ENCODE measurements around the gene GPS1.
A peak's percentile ranks its signal among the peaks of the same experiment; 100 is the strongest.

GPS1 gene

DNA sequence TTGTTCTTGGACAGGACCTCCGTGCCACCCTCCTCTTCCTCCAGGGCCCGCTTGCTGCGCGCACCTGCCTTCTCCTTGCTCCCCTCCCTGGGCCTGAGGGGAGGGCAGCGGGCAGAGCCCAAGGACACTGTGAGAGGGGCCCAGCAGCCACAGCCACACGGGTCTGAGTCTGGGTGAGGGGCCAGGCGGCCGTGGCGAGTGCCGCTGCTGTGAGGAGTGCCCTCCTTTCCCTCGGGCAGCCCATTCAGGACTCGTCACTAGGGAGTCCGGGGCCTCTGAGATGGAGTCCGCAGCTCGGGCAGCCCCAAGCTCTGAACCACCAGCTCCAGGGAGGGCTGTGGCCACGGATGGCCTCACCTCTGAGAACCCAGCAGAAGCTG, 8.3 kb downstream of the GPS1 start:
- DNase-seq: no peak

GRCh38 chr17:82060614-82061013, 8.9 kb downstream of the GPS1 start:
- DNase-seq: no peak

DNA sequence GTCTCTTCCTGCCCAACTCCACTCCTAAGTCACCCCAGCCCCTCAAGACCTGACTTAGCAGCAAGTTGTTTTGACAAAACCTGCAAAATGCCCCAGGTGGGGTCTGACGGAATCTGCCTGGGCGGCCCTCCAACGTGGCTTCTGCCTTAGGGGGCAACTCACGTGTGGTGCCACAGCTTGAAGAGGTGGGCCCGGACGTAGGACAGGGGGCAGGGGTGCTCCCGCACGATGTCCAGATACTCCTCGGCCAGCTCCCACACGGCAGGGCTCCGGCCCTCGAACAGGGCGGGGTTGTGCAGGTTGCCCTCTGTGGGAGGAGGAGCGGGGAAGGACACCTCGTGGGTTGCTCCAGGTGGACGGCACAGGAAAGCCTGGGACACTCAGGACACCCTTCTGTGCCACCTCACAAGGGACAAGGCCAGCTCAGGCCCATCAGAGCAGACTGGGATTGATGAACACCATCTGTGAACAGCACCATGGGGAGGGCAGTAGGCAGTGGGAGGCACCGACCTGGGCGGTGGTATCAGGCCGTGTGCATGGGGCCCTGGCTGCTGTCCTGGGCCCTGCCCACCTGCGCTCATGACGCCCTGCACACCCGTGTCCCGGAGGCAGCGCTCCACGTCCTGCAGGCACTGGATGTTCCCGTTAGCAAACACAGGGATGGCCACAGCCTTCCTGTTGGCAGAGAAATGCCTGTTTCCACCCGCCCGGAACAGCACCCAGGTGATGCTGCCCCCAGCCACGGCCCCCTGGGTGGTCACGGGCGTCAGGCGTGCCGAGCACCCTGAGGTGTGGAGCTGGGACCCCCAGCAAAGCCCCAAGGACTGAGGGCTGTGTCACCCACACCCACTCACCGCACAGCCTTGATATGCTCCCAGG, 9.6 kb downstream of the GPS1 start:
- no peak for DNase-seq

DNA sequence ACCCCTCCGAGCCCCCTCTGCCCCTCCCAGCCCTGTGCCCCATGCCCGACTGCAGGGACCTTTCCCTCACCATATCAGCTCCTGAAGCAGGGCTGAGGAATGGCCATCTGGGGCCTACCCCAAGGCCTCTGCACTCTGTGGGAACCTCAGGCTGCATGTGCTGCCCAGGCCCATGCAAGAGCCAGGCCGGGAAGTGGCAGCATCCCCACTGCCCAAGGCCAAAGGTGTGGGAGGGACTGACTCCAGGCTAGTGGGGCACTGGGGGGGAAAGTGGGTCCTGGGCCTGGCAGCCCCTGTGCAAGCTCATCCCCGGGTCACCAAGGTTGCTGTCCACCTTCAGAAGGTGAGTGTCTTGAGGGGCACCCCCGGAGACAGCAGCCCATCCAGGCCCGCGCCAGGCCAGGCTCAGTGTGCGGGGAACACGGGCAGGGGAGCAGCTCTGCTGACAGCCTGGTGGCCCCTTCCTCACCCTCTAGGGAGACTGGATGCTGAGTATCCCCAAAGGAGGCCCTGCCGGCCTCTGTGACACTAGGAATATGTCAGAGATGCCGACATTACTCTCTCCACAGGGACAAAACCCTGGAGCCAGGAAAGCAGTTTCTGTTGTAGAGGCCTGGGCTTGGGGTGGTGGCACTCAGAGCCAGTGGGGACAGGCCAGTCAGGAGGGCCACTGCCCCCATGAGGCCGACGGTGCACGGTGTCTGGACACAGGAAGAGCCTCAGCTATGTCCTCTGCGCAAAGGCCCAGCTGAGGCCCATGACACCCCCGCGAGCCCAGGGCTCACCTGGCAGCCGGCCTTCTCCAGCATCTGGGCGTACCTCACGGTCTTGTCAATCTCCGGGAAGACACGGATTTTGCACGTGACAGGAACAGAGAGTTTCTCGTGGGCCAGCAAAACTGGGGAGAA, 10.6 kb downstream of the GPS1 start:
- DNase-seq: no peak

DNA sequence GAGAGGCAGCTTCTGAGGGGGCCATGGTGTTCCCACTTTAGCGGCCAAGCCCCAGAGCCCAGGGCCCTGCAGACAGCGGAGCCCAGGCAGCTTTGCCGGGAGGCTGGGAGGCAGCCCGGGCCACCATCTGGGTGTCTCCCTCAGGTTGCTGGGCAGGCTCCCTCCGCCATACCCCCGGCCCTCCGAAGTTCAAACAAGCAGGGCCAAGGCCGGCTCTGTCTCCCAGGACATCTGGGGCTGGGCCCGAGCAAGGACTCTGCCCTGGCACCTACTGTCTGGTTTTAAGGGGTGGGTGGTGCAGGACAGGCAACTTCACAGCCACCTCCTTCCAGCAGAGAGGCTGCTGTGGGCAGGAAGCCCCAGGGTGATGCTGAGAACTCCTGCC, 11.3 kb downstream of the GPS1 start:
- no peak for DNase-seq

DNA sequence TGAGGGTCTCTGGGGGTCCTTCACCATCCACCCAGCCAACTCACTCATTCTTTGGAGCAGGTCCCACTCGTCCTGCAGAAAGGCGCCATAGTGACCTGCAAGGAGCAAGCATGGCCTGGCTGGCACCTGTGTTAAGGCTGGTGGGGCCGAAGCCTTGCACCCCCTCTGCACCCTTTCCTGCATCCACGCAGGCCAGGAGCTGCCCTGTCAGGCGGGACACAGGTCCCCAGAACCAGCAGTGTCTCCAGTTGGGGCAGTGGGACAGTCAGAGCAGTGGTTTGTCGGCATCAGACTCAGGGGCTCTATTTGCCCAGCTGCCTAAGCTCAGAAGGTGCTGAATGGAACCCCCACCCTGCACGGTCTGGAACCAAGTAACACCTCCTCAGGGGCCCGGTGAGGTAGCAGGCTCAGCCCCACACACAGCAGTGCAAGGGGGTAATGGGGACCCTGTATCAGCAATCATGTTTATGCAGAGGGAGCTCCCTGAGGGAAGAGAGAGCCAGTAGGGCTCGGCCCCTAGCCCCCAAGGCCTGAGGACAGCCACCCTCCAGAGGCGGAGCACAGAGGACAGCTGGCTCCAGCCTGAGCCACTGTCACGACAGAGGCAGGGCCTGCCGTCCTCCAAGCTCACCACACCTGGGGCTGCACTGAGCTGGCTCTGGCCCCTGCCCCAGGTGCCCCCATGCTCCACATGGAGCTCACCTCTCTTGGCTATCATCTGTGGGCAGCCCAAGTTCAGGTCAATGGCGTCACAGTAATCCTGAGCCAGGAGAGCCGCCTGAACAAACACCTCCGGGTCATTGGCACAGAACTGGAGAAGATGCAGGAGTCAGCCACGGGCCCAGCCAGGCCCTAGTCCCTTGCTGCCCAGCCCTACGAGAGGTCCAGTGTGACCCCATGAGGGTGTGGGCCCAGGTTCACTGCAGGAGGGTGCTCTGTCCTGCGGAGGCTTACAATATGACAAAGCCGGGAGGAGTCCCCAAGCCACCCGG, 12.0 kb downstream of the GPS1 start:
- no peak for DNase-seq

- no peak for DNase-seq
Measured at GRCh38 chr17:82064433-82065192, 12.9 kb downstream of the GPS1 start.

DNA sequence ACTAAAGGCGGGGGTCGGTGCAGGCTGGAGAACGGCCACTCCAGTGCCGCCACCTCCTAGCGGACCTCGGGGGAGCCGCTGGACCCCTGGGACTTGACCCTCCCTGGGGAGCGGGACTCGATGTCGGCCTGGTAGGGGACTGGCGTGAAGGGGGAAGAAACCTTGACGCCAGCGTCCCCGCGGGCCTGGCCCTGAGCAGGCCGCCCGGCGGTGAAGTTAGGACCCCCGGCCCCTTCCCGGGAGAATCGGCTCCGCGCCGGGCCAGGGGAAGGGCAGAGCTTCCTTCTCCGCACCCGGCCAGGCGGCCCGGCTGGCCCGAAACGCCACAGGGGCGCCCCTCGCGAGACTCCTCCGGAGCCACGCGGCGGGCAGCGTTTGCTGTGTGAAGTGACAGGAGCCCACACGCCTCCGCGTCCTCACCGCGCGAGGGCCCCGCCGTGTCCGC, 13.5 kb downstream of the GPS1 start:
- peak; percentile 22 for DNase-seq

DNA sequence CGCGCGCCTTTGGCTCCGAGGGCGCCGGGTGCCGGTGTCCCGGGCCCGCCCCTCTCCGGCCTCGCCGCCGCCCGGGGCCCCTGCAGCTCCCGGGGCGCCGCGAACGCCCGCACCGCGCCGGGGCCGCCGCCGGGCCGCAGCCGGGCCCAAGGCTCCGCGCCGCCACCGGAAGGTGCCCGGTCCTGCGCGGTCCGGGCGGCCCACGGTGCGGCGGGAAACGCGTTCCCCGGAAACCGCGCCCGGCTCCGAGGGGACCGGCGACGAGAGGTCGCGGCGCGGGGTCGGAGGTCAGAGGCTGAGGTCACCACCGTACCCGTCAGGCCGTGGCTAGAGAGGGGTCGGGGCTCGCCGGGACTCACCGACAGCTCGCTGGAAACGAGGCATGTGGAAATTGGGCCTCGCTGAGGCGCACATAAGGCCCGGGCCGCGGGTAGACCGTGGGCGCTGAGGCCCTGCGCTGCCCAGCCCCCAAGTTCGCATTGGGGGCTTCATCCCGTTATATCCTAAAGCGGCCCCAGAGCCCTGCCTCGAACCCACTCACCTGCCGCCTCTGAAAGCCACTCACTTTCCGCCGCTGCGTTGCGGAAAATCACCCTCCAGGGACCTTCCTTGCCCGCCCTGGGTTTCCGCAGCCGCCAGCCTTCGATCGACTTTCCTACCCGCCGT, 14.1 kb downstream of the GPS1 start, which contains the start of gene DUS1L:
Gene DUS1L, minus strand, starts transcription at position 167 of the 666 bp plus-strand sequence. CDS start 745 bp downstream, outside the sequence.
- peak; percentile 49 for DNase-seq

GRCh38 chr17:82070611-82071010, 18.9 kb downstream of the GPS1 start:
- no peak for DNase-seq

- DNase-seq: no peak
Measured at GRCh38 chr17:82072827-82073226, 21.1 kb downstream of the GPS1 start.

- DNase-seq: no peak
Measured at GRCh38 chr17:82073446-82073845, 21.7 kb downstream of the GPS1 start.

GRCh38 chr17:82076018-82076784, 24.5 kb downstream of the GPS1 start:
- DNase-seq: no peak

GRCh38 chr17:82076785-82077591, 25.3 kb downstream of the GPS1 start:
- no peak for DNase-seq

GRCh38 chr17:82077617-82078358, 26.1 kb downstream of the GPS1 start:
- DNase-seq: no peak

GRCh38 chr17:82078433-82078832, 26.7 kb downstream of the GPS1 start:
- DNase-seq: no peak

DNA sequence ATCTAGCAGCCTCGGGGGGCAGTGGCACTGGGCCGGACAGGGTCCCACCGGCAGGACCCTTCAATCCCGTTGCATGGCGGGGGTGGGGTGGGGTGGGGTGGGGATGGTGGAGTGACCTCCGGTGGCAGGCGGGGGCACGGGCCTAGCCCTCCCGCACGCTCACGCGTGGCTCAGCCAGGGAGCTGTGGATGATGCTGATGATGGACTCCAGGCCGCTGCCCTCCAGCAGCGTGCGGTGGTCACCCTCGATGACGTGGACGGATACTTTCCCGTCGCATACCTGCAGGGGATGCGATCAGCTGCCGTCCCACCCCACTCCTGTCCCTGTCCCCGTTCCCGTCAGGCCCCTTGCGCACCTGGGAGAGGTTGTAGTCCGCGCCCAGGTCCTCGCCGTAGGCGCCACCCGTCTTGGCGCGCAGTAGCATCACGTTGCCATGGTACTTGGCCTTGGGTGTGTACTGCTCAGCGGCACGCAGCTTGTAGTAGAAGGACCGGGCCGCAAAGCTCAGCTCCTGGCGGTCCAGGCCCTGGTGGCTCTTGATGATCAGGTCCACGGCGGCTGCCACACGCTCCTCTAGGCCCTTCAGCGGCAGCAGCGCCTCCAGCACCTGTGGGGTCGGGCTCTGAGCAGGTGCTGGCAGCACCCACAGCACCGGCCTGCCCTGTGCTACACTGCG, 27.4 kb downstream of the GPS1 start:
- DNase-seq: no peak
